IMR-90 (cell line): ENCODE data around the gene CDKL5. TPM values are rescaled to one million over a fixed set of nuclear protein-coding genes. Genes with fewer than 3 reads are reported as not detected.

ENCODE experiments used
- ATAC-seq: fragments of 200-7000 bp; cut with Tn5 transposase; 2 replicates; pipeline ENCODE4 v1.9.1; 2020; ENCODE audit warnings: low read depth, mild to moderate bottlenecking, moderate library complexity
- BruUV-seq: library from RNA; stranded (reverse); fragments of 400-500 nt; replicated peaks from 2 replicates; lab custom pipeline; 2021; lab: Mats Ljungman, UMichigan
- CTCF ChIA-PET: fragments of 300-600 bp; formaldehyde crosslinking; extraction: SDS; loops from one replicate; lab custom pipeline; 2021; ENCODE audit warnings: antibody characterized with exemption; lab: Yijun Ruan, JAX
- POLR2A ChIA-PET: fragments of 300-600 bp; sonication (Branson Sonifier 250); formaldehyde crosslinking; loops from one replicate; lab custom pipeline; 2022; ENCODE audit warnings: antibody characterized with exemption; ENCODE audit not compliant: unreplicated experiment; lab: Charles Lee
- DNase-seq: peaks from one replicate; pipeline ENCODE4 v3.0.0; 2013
- H2AFZ ChIP-seq: replicated peaks from 2 replicates; pipeline ENCODE3; 2013; ENCODE audit warnings: low read length, mild to moderate bottlenecking; ENCODE audit not compliant: poor library complexity
- H2AK5ac ChIP-seq: 2 replicates; pipeline ENCODE4 v1.6.1; 2013; ENCODE audit warnings: low read depth, low read length, inconsistent platforms
- H2AK9ac ChIP-seq: replicated peaks from 2 replicates; pipeline ENCODE3; 2013; ENCODE audit warnings: mild to moderate bottlenecking, low read depth, low read length, moderate library complexity; ENCODE audit not compliant: poor library complexity
- H2BK120ac ChIP-seq: 2 replicates; pipeline ENCODE4 v1.6.1; 2013; ENCODE audit warnings: low read depth, low read length, inconsistent platforms
- H2BK15ac ChIP-seq: 3 replicates; pipeline ENCODE4 v1.6.1; 2013; ENCODE audit warnings: low read depth, low read length, inconsistent platforms
- H2BK20ac ChIP-seq: 2 replicates; pipeline ENCODE4 v1.6.1; 2013; ENCODE audit warnings: low read depth, mild to moderate bottlenecking, inconsistent platforms, low read length, moderate library complexity
- H2BK5ac ChIP-seq: 2 replicates; pipeline ENCODE4 v1.6.1; 2013; ENCODE audit warnings: mild to moderate bottlenecking, low read depth, low read length, inconsistent platforms; ENCODE audit not compliant: poor library complexity, severe bottlenecking
- H3K14ac ChIP-seq: replicated peaks from 2 replicates; pipeline ENCODE4 v1.6.1; 2013; ENCODE audit warnings: low read depth, low read length, inconsistent platforms
- H3K18ac ChIP-seq: 2 replicates; pipeline ENCODE4 v1.6.1; 2013; ENCODE audit warnings: low read depth, low read length, control low read depth
- H3K23ac ChIP-seq: 2 replicates; pipeline ENCODE4 v1.6.1; 2013; ENCODE audit warnings: low read depth, low read length, inconsistent platforms
- H3K27ac ChIP-seq: 2 replicates; pipeline ENCODE4 v1.5.1; 2013; ENCODE audit warnings: mild to moderate bottlenecking, control low read depth, low read length; ENCODE audit not compliant: insufficient read depth
- H3K27me3 ChIP-seq: 2 replicates; pipeline ENCODE4 v1.6.1; 2013; ENCODE audit warnings: low read length; ENCODE audit not compliant: control insufficient read depth, insufficient read depth
- H3K36me3 ChIP-seq: 2 replicates; pipeline ENCODE4 v1.6.1; 2013; ENCODE audit warnings: low read length, mixed read lengths; ENCODE audit not compliant: control insufficient read depth, insufficient read depth
- H3K4ac ChIP-seq: 2 replicates; pipeline ENCODE4 v1.6.1; 2013; ENCODE audit warnings: low read depth, low read length, inconsistent platforms
- H3K4me1 ChIP-seq: 2 replicates; pipeline ENCODE4 v1.6.1; 2013; ENCODE audit warnings: low read length, mixed read lengths; ENCODE audit not compliant: control insufficient read depth, insufficient read depth
- H3K4me2 ChIP-seq: 2 replicates; pipeline ENCODE4 v1.6.1; 2013; ENCODE audit warnings: low read depth, mild to moderate bottlenecking, control low read depth, low read length, moderate library complexity
- H3K4me3 ChIP-seq: 2 replicates; pipeline ENCODE4 v1.5.1; 2013; ENCODE audit warnings: low read depth, mild to moderate bottlenecking, control low read depth, low read length, moderate library complexity; ENCODE audit not compliant: insufficient read depth
- H3K56ac ChIP-seq: 2 replicates; pipeline ENCODE4 v1.6.1; 2013; ENCODE audit warnings: low read length, inconsistent platforms; ENCODE audit not compliant: insufficient read depth; ENCODE audit errors: extremely low read depth
- H3K79me1 ChIP-seq, 2 experiments: 2 replicates each; pipeline ENCODE4 v1.6.1; 2013; ENCODE audit warnings: low read length in 2 of 2, inconsistent platforms in 1 of 2, low read depth in 1 of 2
- H3K9ac ChIP-seq: 2 replicates; pipeline ENCODE4 v1.6.1; 2013; ENCODE audit warnings: low read depth, low read length, control low read depth
- H3K9me1 ChIP-seq: 2 replicates; pipeline ENCODE4 v1.6.1; 2013; ENCODE audit warnings: low read length, inconsistent platforms; ENCODE audit not compliant: insufficient read depth
- H3K9me3 ChIP-seq: 2 replicates; pipeline ENCODE4 v1.6.1; 2013; ENCODE audit warnings: low read length; ENCODE audit not compliant: control insufficient read depth, insufficient read depth
- H4K20me1 ChIP-seq: 2 replicates; pipeline ENCODE4 v1.6.1; 2013; ENCODE audit warnings: low read length, inconsistent platforms; ENCODE audit not compliant: insufficient read depth
- H4K5ac ChIP-seq: 2 replicates; pipeline ENCODE4 v1.6.1; 2013; ENCODE audit warnings: mild to moderate bottlenecking, low read depth, low read length, control low read depth
- H4K8ac ChIP-seq, 2 experiments: 2 replicates each; pipeline ENCODE4 v1.6.1; 2013; ENCODE audit warnings: low read depth in 2 of 2, low read length in 2 of 2, control low read depth in 1 of 2, inconsistent platforms in 1 of 2
- H4K91ac ChIP-seq: 2 replicates; pipeline ENCODE4 v1.6.1; 2013; ENCODE audit warnings: low read depth, low read length, inconsistent platforms; ENCODE audit not compliant: insufficient read depth
- BHLHE40 ChIP-seq: fragments of 150-350 bp; IDR thresholded peaks from 2 replicates; pipeline ENCODE4 v1.6.1; 2016; ENCODE audit warnings: mild to moderate bottlenecking, low read depth, low read length
- CEBPB ChIP-seq: IDR thresholded peaks from 2 replicates; pipeline ENCODE4 v1.6.1; 2012; ENCODE audit warnings: low read depth, low read length, improper control_type of control experiment
- CHD1 ChIP-seq: IDR thresholded peaks from 2 replicates; pipeline ENCODE4 v1.6.1; 2012; ENCODE audit warnings: low read depth, low read length, improper control_type of control experiment
- FOS ChIP-seq: fragments of 150-350 bp; IDR thresholded peaks from 2 replicates; pipeline ENCODE4 v1.6.1; 2016; ENCODE audit warnings: low read depth, low read length
- MAFK ChIP-seq: IDR thresholded peaks from 2 replicates; pipeline ENCODE4 v1.6.1; 2012; ENCODE audit warnings: low read depth, low read length, improper control_type of control experiment
- MAZ ChIP-seq: IDR thresholded peaks from 2 replicates; pipeline ENCODE4 v1.6.1; 2012; ENCODE audit warnings: low read depth, mild to moderate bottlenecking, low read length, improper control_type of control experiment, moderate library complexity, borderline replicate concordance
- MXI1 ChIP-seq: IDR thresholded peaks from 2 replicates; pipeline ENCODE4 v1.6.1; 2012; ENCODE audit warnings: low read depth, mild to moderate bottlenecking, low read length, moderate library complexity, borderline replicate concordance
- NFE2L2 ChIP-seq: fragments of 150-350 bp; IDR thresholded peaks from 2 replicates; pipeline ENCODE4 v1.6.1; 2016; ENCODE audit warnings: low read depth, mild to moderate bottlenecking, low read length
- POLR2A ChIP-seq: IDR thresholded peaks from 2 replicates; pipeline ENCODE4 v1.6.1; 2012; ENCODE audit warnings: mild to moderate bottlenecking, low read depth, low read length
- RAD21 ChIP-seq: IDR thresholded peaks from 2 replicates; pipeline ENCODE4 v1.6.1; 2012; ENCODE audit warnings: low read length, improper control_type of control experiment
- RCOR1 ChIP-seq: IDR thresholded peaks from 2 replicates; pipeline ENCODE4 v1.6.1; 2012; ENCODE audit warnings: mild to moderate bottlenecking, low read length, improper control_type of control experiment; ENCODE audit not compliant: insufficient replicate concordance
- RFX5 ChIP-seq: IDR thresholded peaks from 2 replicates; pipeline ENCODE4 v1.8.0; 2012; ENCODE audit warnings: low read depth, mild to moderate bottlenecking, low read length, moderate library complexity
- SMC3 ChIP-seq: fragments of 150-350 bp; IDR thresholded peaks from 2 replicates; pipeline ENCODE4 v1.6.1; 2016; ENCODE audit warnings: low read depth, mild to moderate bottlenecking, antibody characterized with exemption, low read length, moderate library complexity
- USF2 ChIP-seq: fragments of 150-350 bp; IDR thresholded peaks from 2 replicates; pipeline ENCODE4 v1.6.1; 2017; ENCODE audit warnings: mild to moderate bottlenecking, antibody characterized with exemption, low read length, low read depth
- WGBS, 2 experiments: methylation state at CpG; one replicate each; pipeline versions ENCODE4 v1.1.5 to v1.1.7; 2013; ENCODE audit warnings: missing lambda C conversion rate in 2 of 2; ENCODE audit not compliant: insufficient read length in 1 of 2; ENCODE audit errors: extremely low coverage in 2 of 2; 5-methylcytosine and 5-hydroxymethylcytosine counted together
- dilution Hi-C: fragments of 300-500 bp; cut with HindIII; formaldehyde crosslinking; loops from one replicate; pipeline ENCODE4 v1.14.3; 2018; ENCODE audit warnings: low sequenced_read_pairs; ENCODE audit not compliant: unreplicated experiment
- in situ Hi-C: fragments of 300-500 bp; cut with MboI; formaldehyde crosslinking; loops from 3 replicates; pipeline ENCODE4 v1.14.3; 2019; ENCODE audit warnings: low sequenced_read_pairs, inconsistent platforms, mixed read lengths
- intact Hi-C: fragments of 100-400 bp; cut with micrococcal nuclease; formaldehyde crosslinking; loops from 2 replicates; pipeline ENCODE4 v1.10.0; 2022
- polyA plus RNA-seq, 3 experiments: library from polyadenylated mRNA; depleted of rRNA; stranded (reverse); fragments of >200 nt; gene quantifications; 2 replicates each; pipeline ENCODE4 v1.2.3, GENCODE V29; 2012; ENCODE audit warnings: low replicate concordance in 1 of 3
- total RNA-seq: library from RNA; depleted of rRNA; stranded (reverse); fragments of >200 nt; gene quantifications from 2 replicates; pipeline ENCODE4 v1.2.3, GENCODE V29; 2012
- TF ChIP-seq, protein P1 (sequence below): fragments of 150-350 bp; IDR thresholded peaks from 2 replicates; pipeline ENCODE4 v1.6.1; 2016; ENCODE audit warnings: low read depth, mild to moderate bottlenecking, low read length, moderate library complexity, borderline replicate concordance
- TF ChIP-seq, protein P2 (sequence below): conservative IDR thresholded peaks from 2 replicates; pipeline ENCODE4 v1.5.1; 2012; ENCODE audit warnings: mild to moderate bottlenecking, low read depth, low read length, improper control_type of control experiment

CDKL5 gene
- total and polyA plus RNA-seq, 2 of the 4 experiments (the other 2 are of a cell fraction): 3.5 to 9.7 TPM

GRCh38 chrX:18543738-18544137, 118.3 kb downstream of the CDKL5 start:
- H4K20me1 ChIP-seq: no peaks in the 10 kb centered on the region
- no peak overlapping the region for H2BK20ac ChIP-seq
- WGBS, 2 experiments: no CpG with 5 or more reads among the region's 1 CpG
- intact Hi-C loops: no loop called here
- no peak overlapping the region for H2AFZ ChIP-seq
- no peak overlapping the region for H3K4ac ChIP-seq
- H3K56ac ChIP-seq: no peak overlapping the region
- ATAC-seq (no peak), DNase-seq (no peak)
- no peaks in the 10 kb centered on the region for H3K9me3 ChIP-seq
- 0 out of 4 replicates have a peak, but pooled peaks cover 0 to 4% of the 10 kb centered on the region in 2 experiments for H3K79me1 ChIP-seq
- no peak overlapping the region for H2BK15ac ChIP-seq
- no peak overlapping the region for H3K23ac ChIP-seq
- H3K36me3 ChIP-seq: no peaks in the 10 kb centered on the region
- H3K4me2 ChIP-seq: no peak overlapping the region
- no peak overlapping the region for H3K4me3 ChIP-seq
- no TSS peak for BruUV-seq
- no peaks in the 10 kb centered on the region for H3K27me3 ChIP-seq
- no peaks in the 10 kb centered on the region for H3K4me1 ChIP-seq
- no peak for TF ChIP-seq BHLHE40
- TF ChIP-seq CEBPB: no peak
- no peak for TF ChIP-seq RFX5
- TF ChIP-seq RAD21: no peak
- no peak for TF ChIP-seq NFE2L2
- TF ChIP-seq, protein P1, sequence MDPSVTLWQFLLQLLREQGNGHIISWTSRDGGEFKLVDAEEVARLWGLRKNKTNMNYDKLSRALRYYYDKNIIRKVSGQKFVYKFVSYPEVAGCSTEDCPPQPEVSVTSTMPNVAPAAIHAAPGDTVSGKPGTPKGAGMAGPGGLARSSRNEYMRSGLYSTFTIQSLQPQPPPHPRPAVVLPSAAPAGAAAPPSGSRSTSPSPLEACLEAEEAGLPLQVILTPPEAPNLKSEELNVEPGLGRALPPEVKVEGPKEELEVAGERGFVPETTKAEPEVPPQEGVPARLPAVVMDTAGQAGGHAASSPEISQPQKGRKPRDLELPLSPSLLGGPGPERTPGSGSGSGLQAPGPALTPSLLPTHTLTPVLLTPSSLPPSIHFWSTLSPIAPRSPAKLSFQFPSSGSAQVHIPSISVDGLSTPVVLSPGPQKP: no peak
- no peak for TF ChIP-seq MAZ
- no peak for TF ChIP-seq FOS
- no peak for TF ChIP-seq SMC3
- no peak for TF ChIP-seq MXI1
- no peak for TF ChIP-seq RCOR1
- no peak for TF ChIP-seq POLR2A
- TF ChIP-seq, protein P2, sequence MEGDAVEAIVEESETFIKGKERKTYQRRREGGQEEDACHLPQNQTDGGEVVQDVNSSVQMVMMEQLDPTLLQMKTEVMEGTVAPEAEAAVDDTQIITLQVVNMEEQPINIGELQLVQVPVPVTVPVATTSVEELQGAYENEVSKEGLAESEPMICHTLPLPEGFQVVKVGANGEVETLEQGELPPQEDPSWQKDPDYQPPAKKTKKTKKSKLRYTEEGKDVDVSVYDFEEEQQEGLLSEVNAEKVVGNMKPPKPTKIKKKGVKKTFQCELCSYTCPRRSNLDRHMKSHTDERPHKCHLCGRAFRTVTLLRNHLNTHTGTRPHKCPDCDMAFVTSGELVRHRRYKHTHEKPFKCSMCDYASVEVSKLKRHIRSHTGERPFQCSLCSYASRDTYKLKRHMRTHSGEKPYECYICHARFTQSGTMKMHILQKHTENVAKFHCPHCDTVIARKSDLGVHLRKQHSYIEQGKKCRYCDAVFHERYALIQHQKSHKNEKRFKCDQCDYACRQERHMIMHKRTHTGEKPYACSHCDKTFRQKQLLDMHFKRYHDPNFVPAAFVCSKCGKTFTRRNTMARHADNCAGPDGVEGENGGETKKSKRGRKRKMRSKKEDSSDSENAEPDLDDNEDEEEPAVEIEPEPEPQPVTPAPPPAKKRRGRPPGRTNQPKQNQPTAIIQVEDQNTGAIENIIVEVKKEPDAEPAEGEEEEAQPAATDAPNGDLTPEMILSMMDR: no peak
- no peak for TF ChIP-seq MAFK
- TF ChIP-seq CHD1: no peak
- TF ChIP-seq USF2: no peak
- no peak overlapping the region for H3K27ac ChIP-seq
- no peak overlapping the region for H3K14ac ChIP-seq
- H2BK120ac ChIP-seq: no peak overlapping the region
- H3K9me1 ChIP-seq: no peaks in the 10 kb centered on the region; the same call in 1 of the 2 replicates
- no peak overlapping the region for H4K5ac ChIP-seq
- dilution Hi-C loops: no loop called here
- CTCF ChIA-PET: no interaction called here
- H2BK5ac ChIP-seq: no peak overlapping the region
- H3K9ac ChIP-seq: no peak overlapping the region
- H4K91ac ChIP-seq: no peak overlapping the region
- no peak overlapping the region for H2AK9ac ChIP-seq
- no peak overlapping the region for H4K8ac ChIP-seq
- H3K18ac ChIP-seq: no peak overlapping the region
- in situ Hi-C loops: no loop called here
- H2AK5ac ChIP-seq: no peak overlapping the region
- POLR2A ChIA-PET: no interaction called here
